Heart left ventricle (tissue), 13 donors: ENCODE data around the gene ADM.

Experiments used
- POLR2A ChIP-seq, 2 donors: fragments of 450-650 bp; IDR thresholded peaks; one replicate each; pipeline ENCODE4 v1.6.1; 2017; ENCODE audit warnings: antibody characterized with exemption in 2 of 2, mild to moderate bottlenecking in 2 of 2, moderate library complexity in 2 of 2
- TF ChIP-seq, protein P1 (sequence below), 12 donors: fragments of 200-600 bp; sonication (generic) in 4 of 12; IDR thresholded peaks; one replicate each; pipeline versions ENCODE4 v1.5.0 to v1.8.0; 2018 to 2022; ENCODE audit warnings: antibody characterized with exemption in 12 of 12, mild to moderate bottlenecking in 5 of 12
- donor health status: ischemic (EF 13 %, LVEDD 7.1; RV severe dilation, severe dysfunction).
- donor health status: DM: no; HTN: yes; CAD: no.
- donor health status: DM: no; HTN: no; CAD: no.
- donor health status: ischemic (EF 25% LVEDD 6.9; RV normal size, moderate dysfunction).
- donor health status: ischemic (EF 25% LVEDD 5.7; RV mildly dilated, moderate dysfunction).
- donor health status: ischemic (EF 35%, LVEDD 5.7; RV mildly dilated, moderate dysfunction).
- donor health status: nonischemic (EF 11% LVEDD 7.7; RV severe dilation, severe dysfunction).
- donor health status: DM: yes; HTN: yes; CAD: no.
- donor health status: PGD.
- donor health status: ischemic (EF 29% LVEDD 5.4; RV normal size, mild dysfunction).
- donor health status: nonischemic (EF 23%, LVEDD 6.1; RV moderate dilation, normal function).

DNA sequence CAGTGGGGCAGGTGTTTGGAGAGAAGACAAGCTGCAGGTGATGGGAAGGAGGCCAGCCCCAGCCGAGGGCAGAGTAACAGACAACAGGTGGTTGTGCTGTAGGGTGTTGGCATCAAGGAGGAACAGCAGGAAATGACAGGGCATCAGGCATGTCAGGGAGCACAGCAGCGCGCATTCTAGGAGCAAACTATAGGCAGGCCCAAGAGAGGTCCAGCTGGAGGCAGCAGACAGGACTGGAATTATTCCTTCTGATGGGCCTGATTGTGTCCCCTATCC is 13.6 kb downstream of the ADM start:
- TF ChIP-seq POLR2A (IDR thresholded peaks at IDR 0.05): no peak
- TF ChIP-seq, protein P1, sequence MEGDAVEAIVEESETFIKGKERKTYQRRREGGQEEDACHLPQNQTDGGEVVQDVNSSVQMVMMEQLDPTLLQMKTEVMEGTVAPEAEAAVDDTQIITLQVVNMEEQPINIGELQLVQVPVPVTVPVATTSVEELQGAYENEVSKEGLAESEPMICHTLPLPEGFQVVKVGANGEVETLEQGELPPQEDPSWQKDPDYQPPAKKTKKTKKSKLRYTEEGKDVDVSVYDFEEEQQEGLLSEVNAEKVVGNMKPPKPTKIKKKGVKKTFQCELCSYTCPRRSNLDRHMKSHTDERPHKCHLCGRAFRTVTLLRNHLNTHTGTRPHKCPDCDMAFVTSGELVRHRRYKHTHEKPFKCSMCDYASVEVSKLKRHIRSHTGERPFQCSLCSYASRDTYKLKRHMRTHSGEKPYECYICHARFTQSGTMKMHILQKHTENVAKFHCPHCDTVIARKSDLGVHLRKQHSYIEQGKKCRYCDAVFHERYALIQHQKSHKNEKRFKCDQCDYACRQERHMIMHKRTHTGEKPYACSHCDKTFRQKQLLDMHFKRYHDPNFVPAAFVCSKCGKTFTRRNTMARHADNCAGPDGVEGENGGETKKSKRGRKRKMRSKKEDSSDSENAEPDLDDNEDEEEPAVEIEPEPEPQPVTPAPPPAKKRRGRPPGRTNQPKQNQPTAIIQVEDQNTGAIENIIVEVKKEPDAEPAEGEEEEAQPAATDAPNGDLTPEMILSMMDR (IDR thresholded peaks at IDR 0.05): no peak
